ENCODE data around the gene SH3GL1.

GRCh38 chr19:4389064-4389375, 11.3 kb downstream of the SH3GL1 start:
- TF ChIP-seq SMC3 (conservative IDR thresholded peaks at IDR 0.05; ENCODE audit: insufficient read depth, low read depth, low read length), result no peak
- TF ChIP-seq, protein P1, sequence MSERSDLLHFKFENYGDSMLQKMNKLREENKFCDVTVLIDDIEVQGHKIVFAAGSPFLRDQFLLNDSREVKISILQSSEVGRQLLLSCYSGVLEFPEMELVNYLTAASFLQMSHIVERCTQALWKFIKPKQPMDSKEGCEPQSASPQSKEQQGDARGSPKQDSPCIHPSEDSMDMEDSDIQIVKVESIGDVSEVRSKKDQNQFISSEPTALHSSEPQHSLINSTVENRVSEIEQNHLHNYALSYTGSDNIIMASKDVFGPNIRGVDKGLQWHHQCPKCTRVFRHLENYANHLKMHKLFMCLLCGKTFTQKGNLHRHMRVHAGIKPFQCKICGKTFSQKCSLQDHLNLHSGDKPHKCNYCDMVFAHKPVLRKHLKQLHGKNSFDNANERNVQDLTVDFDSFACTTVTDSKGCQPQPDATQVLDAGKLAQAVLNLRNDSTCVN (CRISPR knock-in tag; IDR thresholded peaks at IDR 0.05), result no peak
- TF ChIP-seq TAF1 (IDR thresholded peaks at IDR 0.05; ENCODE audit: control insufficient read depth, extremely low read depth, insufficient read depth, low read length, severe bottlenecking), result no peak
- no peak for TF ChIP-seq DMBX1 (CRISPR knock-in tag; IDR thresholded peaks at IDR 0.05; ENCODE audit: borderline replicate concordance)

Measured in K562 (cell line).